IPS-18a (cell line): Measurements from ENCODE around the gene PCSK7.

ENCODE experiments used
- H3K27ac ChIP-seq: one replicate; pipeline ENCODE4 v1.5.1; 2013; ENCODE audit warnings: low read length
- H3K27me3 ChIP-seq: one replicate; pipeline ENCODE4 v1.6.1; 2013; ENCODE audit warnings: mild to moderate bottlenecking, low read length; ENCODE audit not compliant: control insufficient read depth, insufficient read depth
- H3K36me3 ChIP-seq: one replicate; pipeline ENCODE4 v1.6.1; 2013; ENCODE audit warnings: low read depth, low read length; ENCODE audit not compliant: control insufficient read depth
- H3K4me1 ChIP-seq: one replicate; pipeline ENCODE4 v1.6.1; 2013; ENCODE audit warnings: low read depth, low read length; ENCODE audit not compliant: control insufficient read depth
- H3K4me3 ChIP-seq: one replicate; pipeline ENCODE4 v1.5.1; 2013; ENCODE audit warnings: low read length
- H3K9ac ChIP-seq: one replicate; pipeline ENCODE4 v1.6.1; 2013; ENCODE audit warnings: mild to moderate bottlenecking, low read length, moderate library complexity
- H3K9me3 ChIP-seq: one replicate; pipeline ENCODE4 v1.6.1; 2013; ENCODE audit warnings: low read depth, low read length; ENCODE audit not compliant: control insufficient read depth

PCSK7 gene

GRCh38 chr11:117230286-117230961 lies 1.4 kb downstream of the PCSK7 start:
- H3K4me1 ChIP-seq: peaks cover 7% of the 10 kb centered on the region
- no peaks in the 10 kb centered on the region for H3K27me3 ChIP-seq
- H3K4me3 ChIP-seq: peak overlapping the region; percentile 97
- H3K36me3 ChIP-seq: peaks cover 21% of the 10 kb centered on the region
- no peak overlapping the region for H3K27ac ChIP-seq
- no peaks in the 10 kb centered on the region for H3K9me3 ChIP-seq
- H3K9ac ChIP-seq: no peak overlapping the region

- Histone ChIP-seq H3K27me3 (no peaks in the 10 kb centered on the region), H3K36me3 (peaks cover 21% of the 10 kb centered on the region), H3K27ac (no peak overlapping the region), H3K9ac (no peak overlapping the region), H3K4me1 (peaks cover 7% of the 10 kb centered on the region), H3K4me3 (no peak overlapping the region), H3K9me3 (no peaks in the 10 kb centered on the region)
These were observed 2.0 kb downstream of the PCSK7 start for GRCh38 chr11:117229931-117230285.

GRCh38 chr11:117229411-117229810 lies 2.5 kb downstream of the PCSK7 start:
- Histone ChIP-seq H3K36me3 (peaks cover 19% of the 10 kb centered on the region), H3K27ac (no peak overlapping the region), H3K4me1 (peaks cover 7% of the 10 kb centered on the region), H3K9me3 (no peaks in the 10 kb centered on the region), H3K9ac (no peak overlapping the region), H3K4me3 (no peak overlapping the region), H3K27me3 (no peaks in the 10 kb centered on the region)

- Histone ChIP-seq H3K36me3 (peaks cover 16% of the 10 kb centered on the region), H3K27me3 (no peaks in the 10 kb centered on the region), H3K4me1 (no peaks in the 10 kb centered on the region), H3K9ac (no peak overlapping the region), H3K4me3 (no peak overlapping the region), H3K27ac (no peak overlapping the region), H3K9me3 (no peaks in the 10 kb centered on the region)
These were observed 3.8 kb downstream of the PCSK7 start for GRCh38 chr11:117228091-117228490.

GRCh38 chr11:117226388-117227385 lies 5.2 kb downstream of the PCSK7 start:
- no peak overlapping the region for H3K9ac ChIP-seq
- H3K27me3 ChIP-seq: no peaks in the 10 kb centered on the region
- H3K4me3 ChIP-seq: no peak overlapping the region
- H3K36me3 ChIP-seq: peaks cover 21% of the 10 kb centered on the region
- no peak overlapping the region for H3K27ac ChIP-seq
- no peaks in the 10 kb centered on the region for H3K9me3 ChIP-seq
- no peaks in the 10 kb centered on the region for H3K4me1 ChIP-seq

GRCh38 chr11:117225553-117226170 lies 6.2 kb downstream of the PCSK7 start:
- Histone ChIP-seq H3K9ac (no peak overlapping the region), H3K4me3 (no peak overlapping the region), H3K36me3 (peaks cover 21% of the 10 kb centered on the region), H3K27me3 (no peaks in the 10 kb centered on the region), H3K9me3 (no peaks in the 10 kb centered on the region), H3K4me1 (no peaks in the 10 kb centered on the region), H3K27ac (no peak overlapping the region)

- Histone ChIP-seq H3K36me3 (peaks cover 25% of the 10 kb centered on the region), H3K27ac (no peak overlapping the region), H3K4me1 (no peaks in the 10 kb centered on the region), H3K9ac (no peak overlapping the region), H3K4me3 (no peak overlapping the region), H3K9me3 (no peaks in the 10 kb centered on the region), H3K27me3 (no peaks in the 10 kb centered on the region)
These were observed 7.9 kb downstream of the PCSK7 start for GRCh38 chr11:117223741-117224689.

GRCh38 chr11:117222991-117223740 lies 8.7 kb downstream of the PCSK7 start:
- H3K4me1 ChIP-seq: no peaks in the 10 kb centered on the region
- H3K9me3 ChIP-seq: no peaks in the 10 kb centered on the region
- H3K27me3 ChIP-seq: no peaks in the 10 kb centered on the region
- no peak overlapping the region for H3K9ac ChIP-seq
- no peak overlapping the region for H3K27ac ChIP-seq
- H3K36me3 ChIP-seq: peaks cover 25% of the 10 kb centered on the region
- H3K4me3 ChIP-seq: no peak overlapping the region

- no peaks in the 10 kb centered on the region for H3K4me1 ChIP-seq
- peaks cover 23% of the 10 kb centered on the region for H3K36me3 ChIP-seq
- no peak overlapping the region for H3K9ac ChIP-seq
- H3K27me3 ChIP-seq: no peaks in the 10 kb centered on the region
- no peak overlapping the region for H3K4me3 ChIP-seq
- no peaks in the 10 kb centered on the region for H3K9me3 ChIP-seq
- no peak overlapping the region for H3K27ac ChIP-seq
These were observed 9.9 kb downstream of the PCSK7 start for GRCh38 chr11:117221775-117222517.
